ENCODE data around the gene TOB1.

The TOB1 gene

GRCh38 chr17:50845240-50846147 lies 20.7 kb downstream of the TOB1 start:
- no peak for DNase-seq (ENCODE audit: low spot score)

GRCh38 chr17:50844117-50844700 lies 21.9 kb downstream of the TOB1 start:
- DNase-seq (ENCODE audit: low spot score) = no peak

GRCh38 chr17:50843150-50843905 lies 22.8 kb downstream of the TOB1 start:
- no peak for DNase-seq (ENCODE audit: low spot score)

- DNase-seq (ENCODE audit: low spot score) = no peak
Observed at GRCh38 chr17:50842506-50843149, 23.5 kb downstream of the TOB1 start.

GRCh38 chr17:50841949-50842354 lies 24.2 kb downstream of the TOB1 start:
- DNase-seq (ENCODE audit: low spot score) = peak; percentile 67

GRCh38 chr17:50841277-50841948 lies 24.7 kb downstream of the TOB1 start:
- DNase-seq (ENCODE audit: low spot score) = no peak

GRCh38 chr17:50840311-50840851 lies 25.8 kb downstream of the TOB1 start:
- DNase-seq (ENCODE audit: low spot score) = no peak

- no peak for DNase-seq (ENCODE audit: low spot score)
Observed at GRCh38 chr17:50839591-50840310, 26.4 kb downstream of the TOB1 start.

- DNase-seq (ENCODE audit: low spot score) = no peak
Observed at GRCh38 chr17:50837980-50838954, 27.9 kb downstream of the TOB1 start.

GRCh38 chr17:50837286-50837979 lies 28.7 kb downstream of the TOB1 start:
- DNase-seq (ENCODE audit: low spot score) = no peak

GRCh38 chr17:50836826-50837225 lies 29.3 kb downstream of the TOB1 start:
- no peak for DNase-seq (ENCODE audit: low spot score)

- DNase-seq (ENCODE audit: low spot score) = no peak
Observed at GRCh38 chr17:50835301-50836234, 30.6 kb downstream of the TOB1 start, which contains the start of gene WFIKKN2. Gene WFIKKN2, plus strand, starts transcription at chr17:50835586. Its CDS starts 352 bp downstream, at chr17:50835938.

- DNase-seq (ENCODE audit: low spot score) = no peak
Observed at GRCh38 chr17:50834429-50835300, 31.5 kb downstream of the TOB1 start.

- no peak for DNase-seq (ENCODE audit: low spot score)
Observed at GRCh38 chr17:50833510-50834428, 32.4 kb downstream of the TOB1 start.

- DNase-seq (ENCODE audit: low spot score) = no peak
Observed at GRCh38 chr17:50832864-50833381, 33.2 kb downstream of the TOB1 start.
